Thymus (tissue), 11 donors: ENCODE data around the gene GRB10. TPM values are rescaled to one million over a fixed set of nuclear protein-coding genes. Genes with fewer than 3 reads are reported as not detected.

ENCODE experiments used
- DNase-seq, 9 donors: peaks; one replicate each; pipeline ENCODE4 v3.0.0-alpha.2; 2013; ENCODE audit warnings: low spot score in 9 of 9, low read depth in 6 of 9, missing footprints in 1 of 9
- H3K27ac ChIP-seq, 2 donors: one replicate each; pipeline ENCODE4 v1.5.1; 2013; ENCODE audit warnings: control low read depth in 1 of 2, low read depth in 1 of 2, low read length in 1 of 2, mild to moderate bottlenecking in 1 of 2, moderate library complexity in 1 of 2
- H3K27me3 ChIP-seq, 2 donors: one replicate each; pipeline ENCODE4 v1.5.1; 2013; ENCODE audit warnings: low read length in 1 of 2; ENCODE audit not compliant: control insufficient read depth in 2 of 2, insufficient read depth in 1 of 2
- H3K36me3 ChIP-seq, 2 donors: one replicate each; pipeline ENCODE4 v1.5.1; 2013; ENCODE audit warnings: low read length in 1 of 2, mild to moderate bottlenecking in 1 of 2, moderate library complexity in 1 of 2; ENCODE audit not compliant: control insufficient read depth in 2 of 2, insufficient read depth in 2 of 2
- H3K4me1 ChIP-seq, 2 donors: one replicate each; pipeline ENCODE4 v1.5.1; 2013; ENCODE audit warnings: low read length in 2 of 2; ENCODE audit not compliant: control insufficient read depth in 2 of 2, insufficient read depth in 2 of 2
- H3K4me3 ChIP-seq, 2 donors: one replicate each; pipeline ENCODE4 v1.5.1; 2013; ENCODE audit warnings: low read length in 2 of 2, control low read depth in 1 of 2, mild to moderate bottlenecking in 1 of 2
- H3K9me3 ChIP-seq, 2 donors: one replicate each; pipeline ENCODE4 v1.5.1; 2013; ENCODE audit warnings: low read length in 1 of 2, mild to moderate bottlenecking in 1 of 2; ENCODE audit not compliant: control insufficient read depth in 2 of 2, insufficient read depth in 1 of 2
- WGBS: extraction: QIAGEN DNeasy Blood & Tissue Kit; methylation state at CpG from one replicate; pipeline ENCODE4 v1.1.7; 2013; 5-methylcytosine and 5-hydroxymethylcytosine counted together
- polyA plus RNA-seq: library from polyadenylated mRNA; stranded (reverse); fragments of 200-250 nt; gene quantifications from one replicate; pipeline ENCODE4 v1.2.3, GENCODE V29; 2013
- total RNA-seq: library from RNA; stranded (reverse); fragments of 120-200 nt; gene quantifications from one replicate; pipeline ENCODE4 v1.2.4, GENCODE V29; 2013
- donor health status: healthy.

GRB10 gene
- total and polyA plus RNA-seq, 2 donors = 2.8 to 7.8 TPM

DNA sequence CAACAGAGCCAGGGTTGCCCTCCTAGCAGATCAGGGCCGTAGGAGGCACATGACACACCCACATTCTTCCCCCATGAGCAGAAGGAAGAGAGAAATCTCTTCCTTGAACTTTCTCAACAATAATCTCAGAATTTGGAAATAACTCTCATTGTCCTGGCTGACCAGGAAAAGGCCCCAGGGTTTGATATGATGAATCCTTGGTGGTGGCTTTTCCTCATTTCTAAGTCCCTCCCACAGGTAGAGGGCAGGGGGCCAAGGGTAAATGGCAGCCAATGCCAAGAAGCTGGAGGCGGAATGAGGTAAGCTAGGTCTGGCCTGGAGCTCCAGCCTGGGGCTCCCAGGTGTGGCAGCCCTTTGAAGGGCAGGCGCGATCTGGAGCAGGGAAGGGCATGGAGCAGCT lies 67.8 kb downstream of the GRB10 start:
- WGBS = over 99% methylated on average over 4 of the region's 4 CpGs
- Histone ChIP-seq H3K9me3 (peaks cover 0 to 4% of the 10 kb centered on the region in 2 donors), H3K4me1 (no peaks in the 10 kb centered on the region), H3K27me3 (no peaks in the 10 kb centered on the region), H3K4me3 (no peak overlapping the region), H3K36me3 (no peaks in the 10 kb centered on the region), H3K27ac (no peak overlapping the region)
- DNase-seq = no peak

DNA sequence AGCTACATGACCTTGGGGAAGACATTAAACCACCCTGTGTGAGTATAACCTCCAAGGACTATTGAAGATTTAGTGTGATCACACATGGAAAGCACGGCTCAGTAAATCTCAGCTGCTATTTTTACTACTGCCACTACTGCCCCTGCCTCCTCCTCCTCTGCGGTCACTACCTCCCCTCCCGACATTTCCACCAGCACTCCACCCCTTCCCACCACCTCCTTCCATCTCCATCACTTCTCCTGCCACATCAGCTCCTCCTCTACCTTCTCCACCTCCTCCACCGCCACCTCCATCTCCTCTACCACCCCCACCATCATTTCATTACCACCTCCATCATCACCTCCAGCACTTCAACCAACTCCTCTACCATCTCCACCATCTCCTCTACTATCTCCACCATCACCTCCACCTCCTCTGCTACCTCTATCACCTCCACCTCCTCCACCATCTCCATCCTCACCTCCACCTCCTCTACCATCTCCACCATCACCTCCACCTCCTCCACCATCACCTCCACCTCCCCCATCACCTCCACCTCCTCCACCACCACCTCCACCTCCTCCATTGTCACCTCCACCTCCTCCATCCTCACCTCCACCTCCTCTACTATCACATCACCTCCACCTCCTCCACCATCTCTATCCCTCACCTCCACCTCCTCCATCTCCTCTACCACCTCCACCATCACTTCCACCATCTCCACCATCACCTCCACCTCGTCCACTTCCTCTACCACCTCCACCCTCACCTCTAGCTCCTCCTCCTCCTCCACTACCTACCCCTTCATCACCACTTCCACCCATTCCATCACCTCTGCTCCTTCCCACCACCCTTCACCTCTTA lies 69.4 kb downstream of the GRB10 start:
- no peak overlapping the region for H3K27ac ChIP-seq

DNA sequence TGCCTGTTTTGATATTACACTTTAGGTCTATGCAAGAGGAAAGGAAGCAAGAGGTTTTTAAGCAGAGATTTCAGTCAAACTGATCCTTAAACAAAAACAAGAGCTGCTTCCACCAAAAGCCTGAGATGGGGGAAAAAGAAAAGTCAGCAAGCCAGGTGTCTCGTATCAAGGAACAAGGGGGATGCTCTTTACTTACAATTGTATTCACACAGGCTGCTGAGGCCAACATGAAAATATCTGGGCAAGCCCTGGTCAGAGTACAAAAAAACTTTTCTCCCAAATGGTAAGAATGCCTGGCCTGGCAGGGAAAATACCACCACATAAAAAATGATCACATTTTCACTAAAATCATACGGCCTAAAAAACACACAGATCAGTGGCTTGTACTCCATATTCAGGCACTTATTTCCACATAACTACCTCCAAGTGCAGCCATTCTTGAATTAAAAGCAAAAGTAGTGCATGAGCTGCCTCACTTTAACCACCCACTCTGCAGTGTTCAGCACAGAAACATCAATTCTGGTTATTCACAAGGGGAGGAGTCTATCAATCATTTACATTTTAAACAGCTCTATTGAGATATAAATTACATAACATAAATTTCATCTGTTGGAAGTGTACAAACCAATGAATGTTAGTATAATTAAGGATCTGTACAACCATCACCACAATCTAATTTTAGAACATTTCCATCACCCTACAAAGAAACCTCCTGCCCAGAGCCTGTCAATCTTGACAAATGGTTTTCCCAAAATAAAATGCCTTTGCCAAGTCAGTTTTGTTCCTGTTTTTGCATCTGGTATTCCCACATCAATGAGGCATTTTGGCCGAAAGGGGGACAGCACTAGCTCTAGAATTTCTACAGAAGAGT lies 70.2 kb downstream of the GRB10 start:
- Histone ChIP-seq H3K36me3 (no peaks in the 10 kb centered on the region), H3K4me1 (no peaks in the 10 kb centered on the region), H3K27ac (no peak overlapping the region), H3K4me3 (no peak overlapping the region), H3K9me3 (peaks cover 0 to 4% of the 10 kb centered on the region in 2 donors), H3K27me3 (no peaks in the 10 kb centered on the region)
- 75% methylated on average over 3 of the region's 3 CpGs for WGBS
- no peak for DNase-seq

More for the DNA sequence above, 69.4 kb downstream of the GRB10 start:
- no peak overlapping the region for H3K4me3 ChIP-seq
- H3K36me3 ChIP-seq = no peaks in the 10 kb centered on the region
- peaks cover 0 to 4% of the 10 kb centered on the region in 2 donors for H3K9me3 ChIP-seq
- H3K27me3 ChIP-seq = no peaks in the 10 kb centered on the region
- WGBS = 83% methylated on average over 5 of the region's 5 CpGs
- DNase-seq = no peak
- H3K4me1 ChIP-seq = no peaks in the 10 kb centered on the region

DNA sequence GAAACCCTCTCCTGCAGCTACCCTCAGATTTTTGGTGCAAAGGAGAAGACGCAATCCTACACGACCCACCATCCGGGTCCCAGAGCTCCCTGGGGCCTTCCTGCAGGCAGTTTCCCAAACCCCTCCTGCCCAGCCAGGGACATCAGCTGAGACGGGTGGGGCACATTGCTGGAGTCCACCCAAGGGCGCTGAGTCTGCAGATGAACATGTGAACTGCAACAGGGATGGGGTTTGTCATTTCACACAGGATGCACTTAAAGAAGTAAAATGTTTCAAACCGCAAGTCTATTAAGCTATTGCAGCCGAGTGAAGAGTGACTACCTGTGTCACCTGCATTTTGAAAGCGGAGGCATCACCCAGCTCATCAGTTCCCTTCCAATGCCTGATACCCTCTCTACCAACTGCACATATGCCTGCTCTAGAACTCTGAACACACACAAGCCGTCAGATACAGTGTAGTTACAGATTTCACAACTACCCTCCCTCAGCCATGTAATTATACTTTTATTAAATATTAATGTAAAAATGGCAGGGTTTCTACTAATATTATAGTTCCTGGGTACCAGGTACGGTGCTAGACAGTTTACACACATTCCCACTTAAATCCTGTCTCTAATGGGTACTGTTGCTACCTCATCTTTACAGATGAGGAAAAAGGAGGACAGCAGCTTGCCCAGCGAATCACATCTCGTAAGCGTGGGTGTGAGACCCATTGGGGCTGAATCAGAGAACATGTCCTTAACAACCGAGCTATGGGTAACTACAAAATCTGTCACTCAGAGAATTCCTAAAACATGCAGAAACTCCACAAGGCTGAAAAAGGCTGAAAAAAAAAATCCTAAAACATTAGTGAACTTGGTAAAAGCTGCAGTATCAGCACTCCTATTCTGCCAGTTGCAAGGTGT lies 71.2 kb downstream of the GRB10 start:
- Histone ChIP-seq H3K4me1 (no peaks in the 10 kb centered on the region), H3K4me3 (no peak overlapping the region)
- DNase-seq = no peak

DNA sequence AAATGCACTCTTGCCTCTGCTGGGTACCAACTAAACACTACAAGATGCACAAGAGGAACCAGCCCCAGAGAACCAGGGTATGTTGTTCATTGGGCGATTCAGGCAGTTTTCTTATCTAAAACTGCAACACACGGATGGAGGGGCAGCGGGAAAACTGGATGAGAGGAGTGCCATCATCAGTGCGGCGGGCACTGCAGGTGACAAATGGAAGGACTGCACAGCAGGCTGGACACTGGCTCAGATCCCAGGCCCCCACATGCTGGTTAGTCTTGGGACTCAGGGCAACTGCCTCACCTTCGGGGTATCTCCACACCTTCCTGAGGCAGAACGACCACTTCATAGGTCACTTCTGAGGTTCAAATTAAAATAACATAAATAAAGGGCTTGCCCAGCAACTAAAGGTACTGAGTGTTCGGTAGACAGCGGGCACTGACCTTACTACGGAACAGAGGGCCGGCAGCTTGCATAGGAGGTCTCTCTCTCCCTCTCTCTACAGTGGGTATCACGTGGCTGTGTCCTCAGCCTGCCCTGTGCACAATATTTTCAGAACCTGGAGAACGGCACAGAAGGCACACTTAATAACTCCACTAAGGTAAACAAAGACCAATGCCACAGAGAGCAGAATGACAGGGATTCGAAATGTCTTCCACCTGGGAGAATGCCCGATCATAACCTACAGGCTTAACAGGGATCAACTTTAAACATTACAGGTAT lies 72.1 kb downstream of the GRB10 start:
- Histone ChIP-seq H3K27me3 (no peaks in the 10 kb centered on the region), H3K36me3 (no peaks in the 10 kb centered on the region), H3K27ac (no peak overlapping the region), H3K4me1 (no peaks in the 10 kb centered on the region), H3K9me3 (peaks cover 0 to 4% of the 10 kb centered on the region in 2 donors), H3K4me3 (no peak overlapping the region)
- DNase-seq = no peak
- WGBS = 97% methylated on average over 15 of the region's 15 CpGs

More for the DNA sequence above, 71.2 kb downstream of the GRB10 start:
- Histone ChIP-seq H3K27me3 (no peaks in the 10 kb centered on the region), H3K9me3 (peaks cover 0 to 4% of the 10 kb centered on the region in 2 donors), H3K36me3 (no peaks in the 10 kb centered on the region), H3K27ac (no peak overlapping the region)
- 91% methylated on average over 14 of the region's 14 CpGs for WGBS

DNA sequence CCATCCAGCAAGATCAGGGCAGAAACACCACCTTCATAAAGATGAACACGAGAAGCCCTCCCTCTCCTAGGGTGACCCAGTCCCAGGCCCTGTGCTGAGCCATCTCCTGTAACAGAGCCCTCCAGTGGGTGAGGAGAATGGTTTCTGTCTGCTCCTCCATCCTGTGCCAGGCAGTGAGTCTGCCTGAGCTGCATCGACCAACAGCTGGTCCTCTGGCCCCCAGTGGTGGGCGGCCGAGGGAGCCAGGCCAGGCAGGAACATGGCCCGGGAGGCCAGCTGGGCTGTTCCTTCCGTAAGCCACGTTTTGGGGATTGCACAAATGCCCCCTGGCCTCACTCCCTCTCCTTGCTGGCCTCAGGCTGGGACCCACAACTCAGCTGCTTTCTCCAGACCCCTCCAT lies 73.5 kb downstream of the GRB10 start:
- Histone ChIP-seq H3K9me3 (peaks cover 0 to 4% of the 10 kb centered on the region in 2 donors), H3K27ac (no peak overlapping the region), H3K4me1 (no peaks in the 10 kb centered on the region), H3K36me3 (no peaks in the 10 kb centered on the region), H3K27me3 (no peaks in the 10 kb centered on the region), H3K4me3 (no peak overlapping the region)
- DNase-seq = no peak
- WGBS = 95% methylated on average over 7 of the region's 7 CpGs

DNA sequence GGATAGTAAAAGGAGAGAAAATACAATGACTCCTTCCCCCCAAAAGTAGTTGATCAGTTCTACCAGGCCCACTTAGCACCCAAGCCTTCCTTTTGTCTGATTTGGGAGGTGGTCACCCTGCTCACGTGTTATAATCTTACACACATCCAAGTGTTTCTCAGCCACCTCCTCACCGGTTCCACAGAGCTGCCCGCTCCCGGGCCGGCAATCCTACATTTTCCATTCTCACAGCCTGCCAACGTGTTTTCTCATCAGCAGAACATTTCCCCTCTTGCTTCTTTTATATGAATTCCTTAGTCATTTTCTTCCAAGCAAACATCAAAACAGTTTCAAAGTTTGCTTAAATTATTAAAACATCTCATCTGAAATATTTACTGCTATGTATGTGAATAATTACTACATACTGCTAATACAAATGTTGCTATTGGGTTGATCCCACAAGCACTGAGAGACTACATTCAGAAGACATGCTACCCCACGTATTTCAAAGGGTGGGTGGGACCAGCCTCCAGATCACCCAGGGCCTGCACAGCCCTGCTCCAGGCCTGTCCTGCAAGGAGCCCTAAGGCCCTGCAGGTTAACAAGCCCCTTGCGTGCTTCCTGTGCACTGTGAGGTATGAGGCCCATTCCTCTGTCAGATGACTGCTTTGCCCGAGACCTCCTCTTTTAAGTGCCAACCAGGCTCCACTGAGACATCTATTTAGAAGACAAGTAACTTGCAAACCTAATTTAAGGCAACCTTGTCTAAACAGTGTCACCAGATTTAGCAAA lies 75.3 kb downstream of the GRB10 start:
- no peak overlapping the region for H3K27ac ChIP-seq
- WGBS = 96% methylated on average over 9 of the region's 9 CpGs
- no peak for DNase-seq

More for the DNA sequence above, 75.3 kb downstream of the GRB10 start:
- Histone ChIP-seq H3K27me3 (no peaks in the 10 kb centered on the region), H3K9me3 (peaks cover 0 to 4% of the 10 kb centered on the region in 2 donors), H3K4me3 (no peak overlapping the region), H3K4me1 (no peaks in the 10 kb centered on the region), H3K36me3 (no peaks in the 10 kb centered on the region)
